HCT116 (cell line): ENCODE measurements around the gene SLC28A3. TPM values are rescaled to one million over a fixed set of nuclear protein-coding genes. Genes with fewer than 3 reads are reported as not detected.

Experiments
- ATAC-seq: fragments of 200-7000 bp; cut with Tn5 transposase; 2 replicates; pipeline ENCODE4 v1.9.1; 2020; ENCODE audit warnings: mild to moderate bottlenecking, moderate library complexity
- BruUV-seq: library from RNA; stranded (reverse); fragments of 400-500 nt; replicated peaks from 2 replicates; lab custom pipeline; 2021; lab: Mats Ljungman, UMichigan
- CTCF ChIA-PET: fragments of 300-600 bp; sonication (Branson Sonifier 250); formaldehyde crosslinking; loops from one replicate; lab custom pipeline; 2021; ENCODE audit warnings: antibody characterized with exemption; lab: Charles Lee
- POLR2A ChIA-PET: fragments of 300-600, 350-600 bp; sonication (Branson Sonifier 250); formaldehyde crosslinking; loops from one replicate; lab custom pipeline; 2021; ENCODE audit warnings: antibody characterized with exemption; lab: Charles Lee
- RAD21 ChIA-PET, 2 experiments: fragments of 300-600 bp; sonication (Branson Sonifier 250); formaldehyde crosslinking; loops; one replicate each; lab custom pipeline; 2023; ENCODE audit warnings: low total read pairs in 2 of 2; ENCODE audit not compliant: uncharacterized antibody in 2 of 2, unreplicated experiment in 2 of 2, low non-redundant PET in 1 of 2; lab: Charles Lee
- DNase-seq: peaks from one replicate; pipeline ENCODE4 v3.0.0-alpha.2; 2010; ENCODE audit warnings: low read depth, low spot score
- H2AFZ ChIP-seq: fragments of 200-600 bp; shearing (Covaris generic), sonication (generic); 2 replicates; pipeline ENCODE4 v1.6.1; 2017; ENCODE audit warnings: low read depth, mixed run types, mixed read lengths, antibody characterized with exemption, low read length; ENCODE audit not compliant: poor library complexity, severe bottlenecking
- H3K27ac ChIP-seq: 2 replicates; pipeline ENCODE4 v1.5.1; 2012; ENCODE audit warnings: low read depth, low read length
- H3K27me3 ChIP-seq: fragments of 200-600 bp; sonication (generic); 2 replicates; pipeline ENCODE4 v1.6.1; 2016; ENCODE audit warnings: mixed run types, low read length, mixed read lengths; ENCODE audit not compliant: insufficient read depth
- H3K36me3 ChIP-seq, 2 experiments: fragments of 200-500 bp in 1 of 2; fragments of 200-600 bp in 1 of 2; sonication (Bioruptor generic) in 1 of 2; sonication (generic) in 1 of 2; 2 replicates each; pipeline versions ENCODE4 v1.5.1 to v1.6.1; 2014 to 2016; ENCODE audit warnings: low read length in 2 of 2, inconsistent platforms in 1 of 2, mixed read lengths in 1 of 2, mixed run types in 1 of 2; ENCODE audit not compliant: insufficient read depth in 2 of 2, control insufficient read depth in 1 of 2
- H3K4me1 ChIP-seq, 2 experiments: fragments of 200-600 bp in 1 of 2; sonication (generic) in 1 of 2; 2 replicates each; pipeline versions ENCODE4 v1.5.1 to v1.6.1; 2012 to 2017; ENCODE audit warnings: low read length in 2 of 2, inconsistent platforms in 1 of 2, mild to moderate bottlenecking in 1 of 2, mixed read lengths in 1 of 2, mixed run types in 1 of 2, moderate library complexity in 1 of 2; ENCODE audit not compliant: insufficient read depth in 2 of 2, control insufficient read depth in 1 of 2
- H3K4me2 ChIP-seq: fragments of 200-600 bp; sonication (generic); 2 replicates; pipeline ENCODE4 v1.6.1; 2017; ENCODE audit warnings: mixed run types, low read length, mixed read lengths
- H3K4me3 ChIP-seq, 2 experiments: fragments of 200-600 bp in 1 of 2; sonication (generic) in 1 of 2; replicated peaks in 1 of 2; 2 replicates each; pipeline ENCODE4 v1.5.1; 2011 to 2016; ENCODE audit warnings: low read length in 2 of 2, control low read depth in 1 of 2, low read depth in 1 of 2, mild to moderate bottlenecking in 1 of 2, mixed read lengths in 1 of 2, mixed run types in 1 of 2
- H3K79me2 ChIP-seq: fragments of 200-600 bp; sonication (generic); 2 replicates; pipeline ENCODE4 v1.6.1; 2017; ENCODE audit warnings: mild to moderate bottlenecking, mixed run types, low read length, moderate library complexity, mixed read lengths; ENCODE audit not compliant: insufficient read depth
- H3K9ac ChIP-seq: fragments of 200-600 bp; sonication (generic); 2 replicates; pipeline ENCODE4 v1.6.1; 2016; ENCODE audit warnings: low read length, mixed read lengths
- H3K9me2 ChIP-seq: fragments of 200-600 bp; sonication (generic), shearing (Covaris generic); 2 replicates; pipeline ENCODE4 v1.6.1; 2017; ENCODE audit warnings: mixed run types, mild to moderate bottlenecking, moderate library complexity; ENCODE audit not compliant: insufficient read depth
- H3K9me3 ChIP-seq, 2 experiments: fragments of 200-500 bp in 1 of 2; fragments of 200-600 bp in 1 of 2; sonication (Bioruptor generic) in 1 of 2; sonication (generic) in 1 of 2; 2 replicates each; pipeline ENCODE4 v1.6.1; 2014 to 2017; ENCODE audit warnings: low read length in 2 of 2, mixed read lengths in 2 of 2, inconsistent platforms in 1 of 2, low read depth in 1 of 2, mild to moderate bottlenecking in 1 of 2, mixed run types in 1 of 2, moderate library complexity in 1 of 2; ENCODE audit not compliant: control insufficient read depth in 1 of 2, insufficient read depth in 1 of 2
- H4K20me1 ChIP-seq: fragments of 200-600 bp; sonication (generic), shearing (Covaris generic); 2 replicates; pipeline ENCODE4 v1.6.1; 2017; ENCODE audit warnings: mixed run types, mild to moderate bottlenecking, moderate library complexity; ENCODE audit not compliant: insufficient read depth
- CEBPB ChIP-seq: IDR thresholded peaks from 2 replicates; pipeline ENCODE4 v1.6.1; 2012; ENCODE audit warnings: low read depth
- EZH2 ChIP-seq: fragments of 200-600 bp; sonication (generic); IDR thresholded peaks from 2 replicates; pipeline ENCODE4 v1.6.1; 2017; ENCODE audit warnings: antibody characterized with exemption, mixed run types
- EZH2phosphoT487 ChIP-seq: fragments of 200-600 bp; IDR thresholded peaks from 2 replicates; pipeline ENCODE4 v1.6.1; 2018; ENCODE audit warnings: antibody characterized with exemption, borderline replicate concordance
- FOSL1 ChIP-seq: IDR thresholded peaks from 2 replicates; pipeline ENCODE4 v1.6.1; 2012; ENCODE audit warnings: low read depth
- POLR2A ChIP-seq: IDR thresholded peaks from 2 replicates; pipeline ENCODE4 v1.7.0; 2011; ENCODE audit warnings: borderline replicate concordance; ENCODE audit not compliant: insufficient read depth, insufficient read length; ENCODE audit errors: extremely low read depth
- RAD21 ChIP-seq: IDR thresholded peaks from 2 replicates; pipeline ENCODE4 v1.6.1; 2012; ENCODE audit warnings: low read depth, mild to moderate bottlenecking
- SIN3A ChIP-seq: IDR thresholded peaks from 2 replicates; pipeline ENCODE4 v1.6.1; 2012; ENCODE audit warnings: low read depth
- SP1 ChIP-seq: IDR thresholded peaks from 2 replicates; pipeline ENCODE4 v1.6.1; 2012; ENCODE audit warnings: low read depth
- SRF ChIP-seq: IDR thresholded peaks from 2 replicates; pipeline ENCODE4 v1.6.1; 2012; ENCODE audit warnings: low read depth
- TCF7L2 ChIP-seq: IDR thresholded peaks from 2 replicates; pipeline ENCODE4 v1.7.0; 2011; ENCODE audit warnings: borderline replicate concordance, inconsistent platforms; ENCODE audit not compliant: insufficient read depth, insufficient read length; ENCODE audit errors: extremely low read depth
- YY1 ChIP-seq: IDR thresholded peaks from 2 replicates; pipeline ENCODE4 v1.6.1; 2011; ENCODE audit warnings: low read length, low read depth, moderate library complexity, mild to moderate bottlenecking; ENCODE audit not compliant: insufficient replicate concordance; ENCODE audit errors: extremely low read depth
- ZNF274 ChIP-seq: fragments of 200-500 bp; sonication (Bioruptor generic); IDR thresholded peaks from 2 replicates; pipeline ENCODE4 v1.6.1; 2014; ENCODE audit warnings: mild to moderate bottlenecking, low read depth, low read length, inconsistent platforms
- intact Hi-C: fragments of 100-400 bp; cut with micrococcal nuclease; formaldehyde crosslinking; loops from 2 replicates; pipeline ENCODE4 v1.10.0; 2022
- total RNA-seq: library from RNA; stranded (reverse); gene quantifications from one replicate; pipeline ENCODE4 v1.2.1, GENCODE V29; 2021; ENCODE audit not compliant: unreplicated experiment
- TF ChIP-seq, protein P1 (sequence below): IDR thresholded peaks from 2 replicates; pipeline ENCODE4 v1.6.1; 2011; ENCODE audit warnings: mild to moderate bottlenecking, low read length, moderate library complexity; ENCODE audit not compliant: insufficient replicate concordance; ENCODE audit errors: extremely low read depth

SLC28A3 gene
- total RNA-seq, 1 experiment from 2014 or later: not detected

DNA sequence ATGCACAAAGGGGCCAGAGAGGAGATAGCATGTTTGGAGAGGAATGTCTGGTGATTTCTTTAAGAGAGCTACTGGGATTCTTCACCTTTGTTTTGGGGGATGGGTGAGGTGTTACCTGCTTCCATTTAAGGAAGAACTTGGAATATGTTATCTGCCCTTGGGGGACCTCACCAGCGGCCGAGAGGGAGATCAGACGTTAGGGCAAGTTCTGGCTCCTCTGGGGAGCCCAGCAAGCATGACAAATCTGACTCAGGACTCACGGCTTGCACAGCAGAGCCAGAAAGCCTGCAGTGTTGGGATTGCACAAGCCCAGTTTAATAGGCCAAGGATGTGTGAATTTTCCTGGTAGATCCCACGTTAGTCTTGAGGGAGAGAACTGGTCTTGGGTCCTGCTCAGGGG, 40.3 kb downstream of the SLC28A3 start:
- no peaks in the 10 kb centered on the region for H4K20me1 ChIP-seq
- BruUV-seq: no TSS peak
- H3K27ac ChIP-seq: no peak overlapping the region
- no peak for TF ChIP-seq EZH2
- TF ChIP-seq EZH2phosphoT487: no peak
- TF ChIP-seq SIN3A: no peak
- no peak for TF ChIP-seq TCF7L2
- no peak for TF ChIP-seq RAD21
- TF ChIP-seq YY1: no peak
- no peak for TF ChIP-seq SRF
- TF ChIP-seq FOSL1: no peak
- TF ChIP-seq ZNF274: no peak
- TF ChIP-seq, protein P1, sequence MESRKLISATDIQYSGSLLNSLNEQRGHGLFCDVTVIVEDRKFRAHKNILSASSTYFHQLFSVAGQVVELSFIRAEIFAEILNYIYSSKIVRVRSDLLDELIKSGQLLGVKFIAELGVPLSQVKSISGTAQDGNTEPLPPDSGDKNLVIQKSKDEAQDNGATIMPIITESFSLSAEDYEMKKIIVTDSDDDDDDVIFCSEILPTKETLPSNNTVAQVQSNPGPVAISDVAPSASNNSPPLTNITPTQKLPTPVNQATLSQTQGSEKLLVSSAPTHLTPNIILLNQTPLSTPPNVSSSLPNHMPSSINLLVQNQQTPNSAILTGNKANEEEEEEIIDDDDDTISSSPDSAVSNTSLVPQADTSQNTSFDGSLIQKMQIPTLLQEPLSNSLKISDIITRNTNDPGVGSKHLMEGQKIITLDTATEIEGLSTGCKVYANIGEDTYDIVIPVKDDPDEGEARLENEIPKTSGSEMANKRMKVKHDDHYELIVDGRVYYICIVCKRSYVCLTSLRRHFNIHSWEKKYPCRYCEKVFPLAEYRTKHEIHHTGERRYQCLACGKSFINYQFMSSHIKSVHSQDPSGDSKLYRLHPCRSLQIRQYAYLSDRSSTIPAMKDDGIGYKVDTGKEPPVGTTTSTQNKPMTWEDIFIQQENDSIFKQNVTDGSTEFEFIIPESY: no peak
- TF ChIP-seq POLR2A: no peak
- TF ChIP-seq CEBPB: no peak
- no peak for TF ChIP-seq SP1
- TF ChIP-seq, all 23 proteins: peak for 0
- Histone ChIP-seq H3K9me3 (no peaks in the 10 kb centered on the region), H3K4me3 (no peak overlapping the region), H2AFZ (no peak overlapping the region), H3K9me2 (no peaks in the 10 kb centered on the region), H3K9ac (no peak overlapping the region), H3K4me1 (peaks cover 0 to 8% of the 10 kb centered on the region in 2 experiments; a peak in 3 of 4 replicates), H3K36me3 (no peaks in the 10 kb centered on the region), H3K79me2 (no peaks in the 10 kb centered on the region), H3K4me2 (no peak overlapping the region), H3K27me3 (no peaks in the 10 kb centered on the region)
- intact Hi-C loops: no loop called here
- DNase-seq: no peak
- RAD21 ChIA-PET: no interaction called here
- CTCF ChIA-PET: interaction anchor here (1.2 kb wide), 1 partner anchor 39 kb away, joined by 3 read pairs; no protein-coding TSS in a partner anchor
- POLR2A ChIA-PET: no interaction called here
- ATAC-seq: no peak
